Measurements from ENCODE around the gene SEPTIN10.

- no peak for TF ChIP-seq CTCF (IDR thresholded peaks at IDR 0.05)
- TF ChIP-seq POLR2A (IDR thresholded peaks at IDR 0.05) = no peak
These were observed 33.9 kb upstream of the SEPTIN10 start for GRCh38 chr2:109647636-109648035.
